ENCODE measurements around the gene LRRC57. TPM values are rescaled to one million over a fixed set of nuclear protein-coding genes. Genes with fewer than 3 reads are reported as not detected.

The LRRC57 gene
- total and polyA plus RNA-seq, 2 of the 13 experiments (the other 11 are each of a cell fraction or from before 2014, with no cell fraction given): 5.8 to 14.8 TPM

DNA sequence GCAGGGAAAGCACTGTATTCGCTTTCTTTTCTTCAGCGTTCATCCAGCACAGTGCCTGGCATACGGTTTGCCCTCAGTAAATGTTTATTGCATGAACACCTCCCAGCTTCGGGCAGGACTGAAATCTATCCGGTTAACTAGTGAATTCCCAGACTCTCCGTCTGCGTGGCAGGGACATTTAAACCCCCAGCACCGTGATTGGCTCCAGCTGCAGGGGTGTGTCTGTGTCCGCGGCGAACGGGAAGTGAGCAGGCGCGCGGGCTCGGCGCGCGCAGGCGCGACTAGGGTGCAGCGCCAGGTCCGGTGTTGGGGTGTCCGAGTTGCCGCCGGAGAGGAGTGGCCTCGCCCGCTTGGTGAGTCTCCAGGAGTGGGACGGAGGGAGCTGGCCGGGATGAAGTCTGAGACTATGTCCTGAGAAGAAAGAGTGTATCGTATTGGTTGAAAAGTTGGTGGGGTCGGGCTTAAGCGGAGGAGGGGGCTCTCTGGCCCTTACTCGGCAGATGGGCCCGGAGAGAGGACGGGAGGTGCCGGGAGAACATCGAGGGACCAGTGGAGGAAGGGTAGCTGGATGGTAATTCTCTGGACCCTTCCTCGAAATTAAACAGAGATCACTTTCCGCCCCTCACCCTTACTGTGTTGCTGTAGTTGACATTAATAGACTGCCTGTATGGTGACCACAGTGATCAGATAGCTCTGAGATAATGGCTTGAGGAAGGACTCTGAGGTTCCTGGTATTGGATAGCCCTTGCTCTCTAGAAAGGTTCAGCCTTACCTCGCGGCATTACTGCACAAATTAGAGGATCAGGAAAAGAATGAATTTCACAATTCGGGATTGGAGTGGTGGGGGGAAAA, 53.0 kb downstream of the LRRC57 start, which contains the start of gene SNAP23 (continued):
- no peak for TF ChIP-seq ZUFSP (CRISPR knock-in tag; IDR thresholded peaks at IDR 0.05; ENCODE audit: borderline replicate concordance)
- TF ChIP-seq CREM (IDR thresholded peaks at IDR 0.05): peak; percentile 39; the same call in 1 of the 2 replicates
- no peak for TF ChIP-seq CREM (CRISPR knock-in tag; IDR thresholded peaks at IDR 0.05)
- TF ChIP-seq, protein P1, sequence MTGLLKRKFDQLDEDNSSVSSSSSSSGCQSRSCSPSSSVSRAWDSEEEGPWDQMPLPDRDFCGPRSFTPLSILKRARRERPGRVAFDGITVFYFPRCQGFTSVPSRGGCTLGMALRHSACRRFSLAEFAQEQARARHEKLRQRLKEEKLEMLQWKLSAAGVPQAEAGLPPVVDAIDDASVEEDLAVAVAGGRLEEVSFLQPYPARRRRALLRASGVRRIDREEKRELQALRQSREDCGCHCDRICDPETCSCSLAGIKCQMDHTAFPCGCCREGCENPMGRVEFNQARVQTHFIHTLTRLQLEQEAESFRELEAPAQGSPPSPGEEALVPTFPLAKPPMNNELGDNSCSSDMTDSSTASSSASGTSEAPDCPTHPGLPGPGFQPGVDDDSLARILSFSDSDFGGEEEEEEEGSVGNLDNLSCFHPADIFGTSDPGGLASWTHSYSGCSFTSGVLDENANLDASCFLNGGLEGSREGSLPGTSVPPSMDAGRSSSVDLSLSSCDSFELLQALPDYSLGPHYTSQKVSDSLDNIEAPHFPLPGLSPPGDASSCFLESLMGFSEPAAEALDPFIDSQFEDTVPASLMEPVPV (CRISPR knock-in tag; IDR thresholded peaks at IDR 0.05): no peak
- TF ChIP-seq PITX1 (CRISPR knock-in tag; IDR thresholded peaks at IDR 0.05): peak; percentile 79
- TF ChIP-seq CC2D1A (CRISPR knock-in tag; IDR thresholded peaks at IDR 0.05): no peak
- TF ChIP-seq ATF7-NPFF (CRISPR knock-in tag; IDR thresholded peaks at IDR 0.05; ENCODE audit: low read depth): 0 out of 2 replicates have a peak, but pooled peaks have one; percentile 21
- no peak for TF ChIP-seq FOSL2 (CRISPR knock-in tag; IDR thresholded peaks at IDR 0.05)
- TF ChIP-seq SAP130 (CRISPR knock-in tag; IDR thresholded peaks at IDR 0.05; ENCODE audit: low read depth): peak; percentile 97
- TF ChIP-seq, protein P2, sequence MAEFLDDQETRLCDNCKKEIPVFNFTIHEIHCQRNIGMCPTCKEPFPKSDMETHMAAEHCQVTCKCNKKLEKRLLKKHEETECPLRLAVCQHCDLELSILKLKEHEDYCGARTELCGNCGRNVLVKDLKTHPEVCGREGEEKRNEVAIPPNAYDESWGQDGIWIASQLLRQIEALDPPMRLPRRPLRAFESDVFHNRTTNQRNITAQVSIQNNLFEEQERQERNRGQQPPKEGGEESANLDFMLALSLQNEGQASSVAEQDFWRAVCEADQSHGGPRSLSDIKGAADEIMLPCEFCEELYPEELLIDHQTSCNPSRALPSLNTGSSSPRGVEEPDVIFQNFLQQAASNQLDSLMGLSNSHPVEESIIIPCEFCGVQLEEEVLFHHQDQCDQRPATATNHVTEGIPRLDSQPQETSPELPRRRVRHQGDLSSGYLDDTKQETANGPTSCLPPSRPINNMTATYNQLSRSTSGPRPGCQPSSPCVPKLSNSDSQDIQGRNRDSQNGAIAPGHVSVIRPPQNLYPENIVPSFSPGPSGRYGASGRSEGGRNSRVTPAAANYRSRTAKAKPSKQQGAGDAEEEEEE (CRISPR knock-in tag; IDR thresholded peaks at IDR 0.05; ENCODE audit: borderline replicate concordance): no peak
- no peak for TF ChIP-seq MTF2 (CRISPR knock-in tag; IDR thresholded peaks at IDR 0.05; ENCODE audit: borderline replicate concordance)
- 0 out of 2 replicates have a peak, but pooled peaks have one; percentile 40 for TF ChIP-seq ZNF749 (CRISPR knock-in tag; IDR thresholded peaks at IDR 0.05; ENCODE audit: borderline replicate concordance)
- no peak for TF ChIP-seq ATAD3A (CRISPR knock-in tag; IDR thresholded peaks at IDR 0.05)
- peak; percentile 37; the same call in 1 of the 2 replicates for TF ChIP-seq ZNF331 (CRISPR knock-in tag; IDR thresholded peaks at IDR 0.05)
- no peak for TF ChIP-seq NONO (IDR thresholded peaks at IDR 0.05)
- TF ChIP-seq NONO (CRISPR knock-in tag; conservative IDR thresholded peaks at IDR 0.05): 0 out of 2 replicates have a peak, but pooled peaks have one; percentile 54
- TF ChIP-seq GLMP (CRISPR knock-in tag; IDR thresholded peaks at IDR 0.05; ENCODE audit: borderline replicate concordance): no peak
- TF ChIP-seq SIN3B (IDR thresholded peaks at IDR 0.05; ENCODE audit: low read length): peak; percentile 19; the same call in 1 of the 2 replicates
- TF ChIP-seq CBX2 (IDR thresholded peaks at IDR 0.05; ENCODE audit: low read depth, low read length): no peak
- no peak for TF ChIP-seq CBX2 (CRISPR knock-in tag; IDR thresholded peaks at IDR 0.05; ENCODE audit: low read depth)
- no peak for TF ChIP-seq ZNF264 (CRISPR knock-in tag; IDR thresholded peaks at IDR 0.05)
- 0 out of 2 replicates have a peak, but pooled peaks have one; percentile 89 for TF ChIP-seq ZNF567 (CRISPR knock-in tag; IDR thresholded peaks at IDR 0.05; ENCODE audit: borderline replicate concordance)
- TF ChIP-seq JUNB (CRISPR knock-in tag; IDR thresholded peaks at IDR 0.05; ENCODE audit: borderline replicate concordance): no peak
- no peak for TF ChIP-seq ZNF724P (CRISPR knock-in tag; IDR thresholded peaks at IDR 0.05; ENCODE audit: borderline replicate concordance)

Measured in HepG2 (cell line).